KOPT-K1 (cell line): ENCODE measurements around the gene MGLL.

Experiments used
- H3K27ac ChIP-seq: fragments of 200-600 bp; sonication (generic); 2 replicates; pipeline ENCODE4 v1.5.1; 2016; ENCODE audit warnings: antibody characterized with exemption, mild to moderate bottlenecking, low read depth, low read length; ENCODE audit not compliant: poor library complexity, severe bottlenecking
- H3K36me3 ChIP-seq: fragments of 200-600 bp; sonication (generic); 2 replicates; pipeline ENCODE4 v1.5.1; 2017; ENCODE audit warnings: antibody characterized with exemption, mild to moderate bottlenecking, low read length, moderate library complexity; ENCODE audit not compliant: insufficient read depth
- H3K9me3 ChIP-seq: fragments of 200-600 bp; sonication (generic); 2 replicates; pipeline ENCODE4 v1.5.1; 2017; ENCODE audit warnings: antibody characterized with exemption, low read length, mild to moderate bottlenecking; ENCODE audit not compliant: insufficient read depth, poor library complexity, severe bottlenecking

MGLL gene

DNA sequence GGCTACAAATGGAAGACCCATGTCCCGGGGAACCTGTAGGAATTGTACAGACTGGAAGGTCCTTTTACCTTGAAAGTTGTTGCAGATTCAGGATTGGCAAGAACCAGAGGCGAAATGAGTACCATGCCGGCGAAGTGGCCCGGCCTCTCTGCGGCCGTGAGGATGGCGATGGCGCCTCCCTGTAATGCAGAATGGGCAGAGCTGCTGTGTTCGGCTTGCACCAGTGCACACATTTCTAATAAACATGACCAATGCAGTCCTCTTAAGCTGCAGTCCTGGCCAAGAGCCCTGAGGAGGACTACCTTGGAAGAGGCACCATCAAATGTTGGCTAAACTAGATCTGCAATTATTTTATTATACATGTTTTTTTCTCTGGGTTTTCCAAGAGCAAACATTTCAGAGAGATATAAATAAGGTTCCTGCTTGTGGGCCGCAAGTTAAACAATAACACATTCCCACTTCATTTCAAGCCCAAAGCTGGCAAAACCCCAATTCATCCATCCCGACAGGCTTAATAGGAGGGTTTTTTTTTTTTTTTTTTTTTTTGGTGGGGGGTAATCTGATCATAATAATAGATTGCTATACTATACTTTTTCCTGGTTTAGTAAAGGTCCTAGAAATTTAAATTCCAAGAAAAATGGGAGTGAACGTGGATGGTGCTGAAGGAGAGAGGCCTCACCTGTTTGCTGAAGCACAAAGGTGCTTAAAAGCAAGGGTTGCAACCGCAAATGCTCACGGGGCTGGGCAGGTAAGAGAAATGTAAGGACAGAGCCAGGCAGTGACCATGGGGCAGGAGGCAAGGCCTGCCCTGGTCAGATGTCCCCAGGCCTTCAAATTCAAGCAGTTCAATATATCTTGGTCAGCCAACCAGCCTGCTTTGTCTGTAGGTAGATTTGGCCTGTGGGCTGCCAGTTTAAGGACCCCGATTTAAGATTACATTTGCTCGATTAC lies 101.1 kb downstream of the MGLL start:
- no peak overlapping the region for H3K27ac ChIP-seq
- H3K9me3 ChIP-seq = peaks cover 13% of the 10 kb centered on the region
- H3K36me3 ChIP-seq = no peaks in the 10 kb centered on the region

DNA sequence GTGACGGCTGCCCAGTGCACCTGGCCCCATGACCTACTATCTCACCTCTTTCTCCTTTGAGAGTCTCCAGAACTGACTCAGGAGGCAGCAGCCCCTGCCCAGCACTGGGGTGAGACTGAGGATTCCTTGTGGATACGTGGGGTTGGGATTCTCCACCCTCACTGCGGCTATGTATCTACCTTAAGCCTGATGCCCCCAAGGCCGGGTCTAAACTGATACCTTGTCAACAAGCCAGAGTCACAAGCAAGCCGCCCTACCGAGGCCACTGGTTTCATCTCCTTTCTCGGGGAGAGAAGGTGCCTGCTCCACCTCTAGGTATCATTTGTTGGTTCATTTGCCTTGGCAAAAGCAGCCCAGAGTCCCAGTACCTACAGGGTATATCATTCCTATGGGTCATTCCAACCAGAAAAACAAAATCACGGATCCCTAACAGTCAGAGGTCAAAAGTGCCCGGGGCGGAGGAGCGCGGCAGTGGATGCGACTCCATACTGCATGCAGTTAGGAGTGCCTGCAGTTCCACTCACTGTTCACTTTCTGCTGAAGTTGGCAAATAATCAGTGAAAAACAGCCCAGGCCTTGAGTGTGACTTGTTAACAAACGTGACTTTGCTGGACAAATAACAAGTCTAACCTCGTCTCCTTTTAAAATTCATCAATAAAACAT lies 102.0 kb downstream of the MGLL start:
- Histone ChIP-seq H3K9me3 (peaks cover 13% of the 10 kb centered on the region), H3K27ac (no peak overlapping the region), H3K36me3 (no peaks in the 10 kb centered on the region)

GRCh38 chr3:127719369-127719768 lies 102.9 kb downstream of the MGLL start:
- Histone ChIP-seq H3K9me3 (peaks cover 7% of the 10 kb centered on the region), H3K27ac (no peak overlapping the region), H3K36me3 (no peaks in the 10 kb centered on the region)

GRCh38 chr3:127718916-127719290 lies 103.4 kb downstream of the MGLL start:
- peaks cover 3% of the 10 kb centered on the region for H3K9me3 ChIP-seq

GRCh38 chr3:127718245-127718915 lies 103.9 kb downstream of the MGLL start:
- no peak overlapping the region for H3K27ac ChIP-seq
- H3K36me3 ChIP-seq = no peaks in the 10 kb centered on the region
- no peaks in the 10 kb centered on the region for H3K9me3 ChIP-seq

More at GRCh38 chr3:127718916-127719290, 103.4 kb downstream of the MGLL start:
- H3K36me3 ChIP-seq = no peaks in the 10 kb centered on the region
- H3K27ac ChIP-seq = no peak overlapping the region

GRCh38 chr3:127717357-127718244 lies 104.7 kb downstream of the MGLL start:
- no peak overlapping the region for H3K27ac ChIP-seq
- H3K36me3 ChIP-seq = no peaks in the 10 kb centered on the region
- H3K9me3 ChIP-seq = no peaks in the 10 kb centered on the region

DNA sequence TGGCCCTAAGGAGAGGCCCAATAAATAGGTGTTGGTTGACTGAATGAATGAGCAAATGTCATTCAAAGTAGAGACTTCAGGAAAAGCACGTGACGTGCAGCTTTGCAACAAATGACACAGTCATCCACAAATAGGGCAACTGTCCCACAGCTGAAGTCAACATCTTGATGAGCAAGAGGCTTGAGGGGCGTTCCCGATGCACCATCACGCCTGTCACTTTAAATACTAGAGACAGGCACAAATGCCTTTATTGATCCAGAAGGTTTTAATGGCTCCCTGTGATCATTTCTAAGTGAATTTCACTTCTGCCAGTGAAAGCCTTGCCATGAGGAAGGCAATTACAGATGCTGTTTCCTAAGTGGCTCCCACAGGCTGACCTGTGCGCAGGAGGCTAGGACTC lies 105.9 kb downstream of the MGLL start:
- H3K9me3 ChIP-seq = no peaks in the 10 kb centered on the region
- no peak overlapping the region for H3K27ac ChIP-seq

GRCh38 chr3:127715532-127715931 lies 106.8 kb downstream of the MGLL start:
- Histone ChIP-seq H3K9me3 (no peaks in the 10 kb centered on the region), H3K27ac (no peak overlapping the region), H3K36me3 (no peaks in the 10 kb centered on the region)

More for the DNA sequence above, 105.9 kb downstream of the MGLL start:
- no peaks in the 10 kb centered on the region for H3K36me3 ChIP-seq

DNA sequence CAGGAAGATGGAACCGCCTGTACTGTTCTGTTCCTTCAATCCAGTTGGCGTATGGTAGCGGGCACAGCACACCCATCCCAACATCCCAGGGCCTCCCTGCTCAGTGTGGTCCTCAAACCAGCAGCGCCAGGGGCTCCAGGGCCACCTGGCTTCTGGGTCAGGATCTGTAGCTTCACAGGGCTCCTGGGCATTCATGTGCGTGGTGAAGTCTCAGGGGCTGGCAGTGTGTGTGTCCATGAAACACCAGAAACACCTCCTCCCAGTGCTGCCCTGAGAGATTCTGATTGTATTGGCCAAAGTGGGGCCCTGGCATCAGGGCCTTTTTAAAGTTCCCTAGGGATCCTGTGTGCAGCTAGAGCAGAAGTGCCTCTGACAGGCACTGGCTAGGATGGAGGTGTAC lies 107.4 kb downstream of the MGLL start:
- Histone ChIP-seq H3K27ac (no peak overlapping the region), H3K36me3 (no peaks in the 10 kb centered on the region), H3K9me3 (no peaks in the 10 kb centered on the region)

DNA sequence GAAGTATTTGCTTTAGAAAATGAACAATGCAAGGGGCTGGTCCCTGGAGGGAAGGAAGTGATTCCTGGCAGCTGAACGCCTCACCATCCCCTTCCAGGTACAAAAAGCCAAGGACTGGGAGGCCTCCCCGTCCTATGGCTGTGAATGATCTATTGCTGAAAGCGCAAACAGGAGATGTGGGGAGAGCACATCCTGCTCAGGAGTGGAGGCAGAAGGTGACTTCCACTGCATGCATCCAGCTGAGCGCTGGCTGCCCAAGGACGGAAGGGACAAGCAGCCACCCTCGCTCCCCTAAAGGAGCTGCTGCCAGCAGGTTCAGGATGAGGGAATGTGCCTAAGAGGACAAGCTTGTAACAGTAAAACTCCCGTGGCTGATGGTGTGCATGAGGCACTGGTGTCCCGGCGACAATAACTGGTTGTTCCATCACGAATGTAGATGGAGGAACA lies 108.2 kb downstream of the MGLL start:
- no peak overlapping the region for H3K27ac ChIP-seq
- H3K9me3 ChIP-seq = no peaks in the 10 kb centered on the region
- no peaks in the 10 kb centered on the region for H3K36me3 ChIP-seq

DNA sequence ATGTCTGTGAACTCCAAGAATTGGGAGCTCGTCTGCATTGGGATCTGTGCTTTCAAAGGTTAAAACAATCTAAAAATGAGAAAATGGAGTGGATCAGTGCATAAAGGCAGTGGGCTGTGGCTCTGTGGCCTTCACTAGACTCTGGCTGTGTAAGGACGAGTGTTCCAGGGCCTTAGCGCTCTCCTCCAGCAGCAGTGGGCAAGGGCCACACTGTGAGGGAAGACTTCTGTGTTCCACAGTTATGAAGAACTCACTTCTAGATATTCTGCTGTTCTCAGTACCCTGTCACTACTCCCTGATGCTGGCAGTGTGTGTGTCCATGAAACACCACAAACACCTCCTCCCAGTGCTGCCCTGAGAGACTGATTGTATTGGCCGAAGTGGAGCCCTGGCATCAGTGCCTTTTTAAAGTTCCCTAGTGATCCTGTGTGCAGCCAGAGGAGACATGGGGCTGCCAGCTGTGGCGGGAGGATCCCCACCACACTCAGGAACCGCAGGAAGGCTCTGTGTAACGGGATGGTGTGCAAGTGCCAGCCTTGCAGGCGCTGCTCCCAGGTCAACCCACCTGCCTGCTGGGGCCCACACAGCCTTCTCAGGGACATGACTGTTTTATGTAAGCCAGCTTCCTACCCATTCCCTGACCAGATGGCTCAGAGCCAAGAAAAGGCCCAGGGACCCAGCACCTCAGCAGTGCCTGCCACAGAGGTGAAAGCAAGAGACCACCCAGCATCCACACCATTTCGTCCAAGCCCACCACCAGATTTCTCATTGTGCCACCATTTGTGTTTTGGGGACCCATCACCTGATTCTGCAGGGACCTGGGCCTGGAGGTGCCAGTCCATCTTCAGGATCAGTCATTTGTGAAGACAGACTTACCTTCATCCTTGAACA lies 109.2 kb downstream of the MGLL start:
- Histone ChIP-seq H3K36me3 (no peaks in the 10 kb centered on the region), H3K9me3 (no peaks in the 10 kb centered on the region), H3K27ac (no peak overlapping the region)

DNA sequence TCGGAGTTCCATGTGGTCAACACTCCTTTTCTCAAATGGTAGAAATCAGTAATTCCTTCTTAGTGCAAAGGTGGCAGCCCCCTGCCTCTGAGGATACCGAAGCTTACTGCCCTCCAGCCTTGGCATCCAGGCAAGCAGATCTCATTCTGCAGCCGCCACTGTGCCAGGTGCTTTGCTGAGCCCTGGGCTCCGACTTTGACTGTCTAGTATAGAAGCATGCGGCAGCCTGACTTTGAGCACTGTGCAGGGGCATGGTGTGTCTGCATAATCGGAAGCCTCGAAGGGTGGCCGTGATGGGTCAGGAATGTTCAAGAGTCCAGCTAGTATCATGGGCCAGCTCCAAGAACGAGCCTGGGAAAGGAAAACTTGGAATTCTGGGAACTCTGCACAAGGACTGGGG lies 109.9 kb downstream of the MGLL start:
- Histone ChIP-seq H3K27ac (no peak overlapping the region), H3K36me3 (no peaks in the 10 kb centered on the region), H3K9me3 (no peaks in the 10 kb centered on the region)

DNA sequence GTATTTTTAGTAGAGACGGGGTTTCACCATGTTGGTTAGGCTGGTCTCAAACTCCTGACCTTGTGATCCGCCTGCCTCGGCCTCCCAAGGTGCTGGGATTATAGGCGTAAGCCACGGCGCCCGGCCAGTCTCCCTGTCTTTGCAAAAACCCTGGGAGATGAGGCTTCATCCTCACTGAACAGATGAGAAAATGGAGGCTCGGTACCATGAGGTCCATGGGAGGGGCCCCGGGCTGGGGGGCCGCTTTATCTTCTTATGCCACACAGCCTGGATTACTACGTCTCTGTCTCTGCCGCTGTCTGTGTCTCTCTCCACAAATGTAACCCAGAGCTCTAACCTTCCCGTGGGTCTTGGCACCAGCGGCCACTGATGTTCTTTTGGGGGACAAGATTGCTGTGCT lies 110.4 kb downstream of the MGLL start:
- no peaks in the 10 kb centered on the region for H3K9me3 ChIP-seq
- H3K36me3 ChIP-seq = no peaks in the 10 kb centered on the region
- H3K27ac ChIP-seq = no peak overlapping the region
